Omental fat pad (tissue), 4 donors: Measurements from ENCODE around the gene ANKRD30A. TPM values are rescaled to one million over a fixed set of nuclear protein-coding genes. Genes with fewer than 3 reads are reported as not detected.
"Not testable (repeated sequence)": the region's sequence is repeated elsewhere in the genome, so short reads cannot be mapped to it uniquely, and the experiment has no call there.

Experiments
- ATAC-seq: fragments of 150-250 bp; one replicate; pipeline ENCODE4 v1.9.1; 2016; ENCODE audit warnings: mild to moderate bottlenecking, moderate library complexity; ENCODE audit not compliant: low FRiP score
- DNase-seq: peaks from one replicate; pipeline ENCODE4 v3.0.0-alpha.2; 2019; ENCODE audit warnings: low spot score
- CTCF ChIP-seq, 3 donors: fragments of 450-650 bp; IDR thresholded peaks; one replicate each; pipeline ENCODE4 v1.5.1; 2016 to 2017; ENCODE audit warnings: antibody characterized with exemption in 3 of 3, mild to moderate bottlenecking in 3 of 3, moderate library complexity in 2 of 3
- total RNA-seq, 4 donors: library from RNA; depleted of rRNA; stranded (reverse); fragments of >200 nt; gene quantifications; one replicate each; pipeline ENCODE4 v1.1.0, GENCODE V29; 2016

The ANKRD30A gene
- total RNA-seq, 4 donors from 2014 or later, result 0.65 to 1.9 (median 1.1) TPM

DNA sequence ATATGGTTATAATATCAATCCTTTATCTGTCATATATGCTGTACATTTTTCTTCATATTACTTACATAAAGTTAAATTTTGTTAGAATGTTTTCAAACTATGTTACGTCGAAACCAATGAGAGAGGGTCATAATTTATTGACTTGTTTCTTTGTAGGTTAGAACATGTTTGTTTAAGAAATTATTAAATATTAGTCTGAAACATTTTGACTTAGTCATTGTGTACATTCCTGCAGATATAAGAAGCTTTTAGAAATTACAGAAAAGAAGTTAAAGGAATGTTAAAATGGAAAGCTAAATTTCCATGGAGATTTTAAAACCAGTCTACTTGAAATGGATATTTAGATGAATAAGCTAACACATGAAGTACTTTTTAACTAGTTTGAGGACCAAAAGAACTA is 99.8 kb downstream of the ANKRD30A start:
- DNase-seq (no peak), ATAC-seq (no peak)
- no peak for TF ChIP-seq CTCF (IDR thresholded peaks at IDR 0.05)

GRCh38 chr10:37226524-37226923 is 101.1 kb downstream of the ANKRD30A start:
- TF ChIP-seq CTCF (IDR thresholded peaks at IDR 0.05), result no peak
- ATAC-seq, result no peak
- DNase-seq, result no peak

DNA sequence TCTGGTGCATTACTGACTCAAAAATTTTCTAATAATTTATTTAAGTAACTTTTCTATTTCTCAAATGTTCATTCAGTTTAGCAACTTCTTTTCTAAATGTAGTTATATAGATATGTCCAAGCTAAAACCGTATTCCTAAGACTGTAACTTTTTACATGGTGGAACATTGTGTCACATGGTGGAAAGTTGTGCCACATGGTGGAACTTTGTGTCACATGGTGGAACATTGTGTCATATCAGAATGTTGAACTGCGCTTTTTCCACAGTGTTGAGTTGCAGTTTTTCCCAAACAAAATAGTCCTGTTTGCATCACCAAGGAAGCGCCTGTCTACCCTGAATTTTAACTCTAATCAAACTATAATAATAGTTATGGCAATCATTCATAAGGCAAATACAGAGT is 109.3 kb downstream of the ANKRD30A start:
- ATAC-seq, result no peak
- TF ChIP-seq CTCF (IDR thresholded peaks at IDR 0.05), result no peak

DNA sequence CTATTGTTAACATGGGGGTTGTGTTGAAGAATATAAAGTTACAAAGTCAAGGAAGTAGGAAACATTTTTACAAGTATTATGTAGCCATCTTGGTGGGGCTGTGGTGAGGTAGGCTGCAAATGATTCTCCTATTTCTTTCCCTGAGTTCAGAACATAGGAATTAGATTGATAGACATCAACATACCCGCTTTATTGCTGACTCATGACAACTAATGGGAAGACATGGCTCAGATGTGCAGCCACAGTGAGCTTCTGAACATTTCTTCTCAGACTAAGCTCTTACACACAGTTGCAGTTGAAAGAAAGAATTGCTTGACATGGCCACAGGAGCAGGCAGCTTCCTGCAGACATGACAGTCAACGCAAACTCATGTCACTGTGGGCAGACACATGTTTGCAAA is 110.7 kb downstream of the ANKRD30A start:
- TF ChIP-seq CTCF (IDR thresholded peaks at IDR 0.05), result no peak
- no peak for DNase-seq
- ATAC-seq, result no peak

More for the DNA sequence above, 109.3 kb downstream of the ANKRD30A start:
- no peak for DNase-seq

GRCh38 chr10:37240223-37240622 is 114.8 kb downstream of the ANKRD30A start:
- no peak for DNase-seq
- ATAC-seq, result no peak
- TF ChIP-seq CTCF (IDR thresholded peaks at IDR 0.05), result no peak

DNA sequence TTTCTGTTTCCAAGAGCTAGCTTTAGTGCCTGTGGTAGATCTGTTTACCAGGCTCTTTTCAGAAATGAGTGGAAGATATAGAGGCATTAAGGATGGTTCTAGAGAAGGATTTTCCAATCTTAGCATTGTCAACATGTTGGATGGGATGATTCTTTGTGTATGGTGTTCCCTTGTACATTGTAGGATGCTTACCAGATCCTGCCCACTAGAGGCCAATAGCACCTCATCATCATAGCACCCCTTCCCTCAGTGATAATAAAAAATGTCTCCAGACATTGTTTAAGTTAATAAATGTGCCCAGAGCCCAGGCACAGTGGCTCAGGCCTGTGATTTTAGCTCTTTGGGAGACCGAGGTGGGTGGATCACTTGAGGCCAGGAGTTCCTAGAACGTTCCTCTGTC is 121.2 kb downstream of the ANKRD30A start:
- ATAC-seq, result no peak
- DNase-seq, result no peak
- no peak for TF ChIP-seq CTCF (IDR thresholded peaks at IDR 0.05)

- DNase-seq, ATAC-seq: not testable (repeated sequence)
Observed at GRCh38 chr10:37255837-37256236, 130.4 kb downstream of the ANKRD30A start.

GRCh38 chr10:37263304-37263703 is 137.9 kb downstream of the ANKRD30A start:
- ATAC-seq (no peak), DNase-seq (no peak)
- TF ChIP-seq CTCF (IDR thresholded peaks at IDR 0.05), result no peak
